Coronary artery (tissue), 2 donors: ENCODE data around the gene RPF1.
A peak's percentile ranks its signal among the peaks of the same experiment; 100 is the strongest.

Experiments
- DNase-seq: peaks from one replicate; pipeline ENCODE4 v3.0.0-alpha.2; 2017; ENCODE audit warnings: low spot score
- H3K27ac ChIP-seq, 2 donors: fragments of 200-600 bp; sonication (generic); one replicate each; pipeline ENCODE4 v1.5.1; 2016 to 2019
- H3K4me3 ChIP-seq: fragments of 200-600 bp; sonication (generic); 2 replicates; pipeline ENCODE4 v1.5.1; 2016; ENCODE audit warnings: mild to moderate bottlenecking, moderate library complexity
- TF ChIP-seq, protein P1 (sequence below): fragments of 200-600 bp; sonication (generic); IDR thresholded peaks from one replicate; pipeline ENCODE4 v1.5.1; 2019; ENCODE audit warnings: antibody characterized with exemption

The RPF1 gene

DNA sequence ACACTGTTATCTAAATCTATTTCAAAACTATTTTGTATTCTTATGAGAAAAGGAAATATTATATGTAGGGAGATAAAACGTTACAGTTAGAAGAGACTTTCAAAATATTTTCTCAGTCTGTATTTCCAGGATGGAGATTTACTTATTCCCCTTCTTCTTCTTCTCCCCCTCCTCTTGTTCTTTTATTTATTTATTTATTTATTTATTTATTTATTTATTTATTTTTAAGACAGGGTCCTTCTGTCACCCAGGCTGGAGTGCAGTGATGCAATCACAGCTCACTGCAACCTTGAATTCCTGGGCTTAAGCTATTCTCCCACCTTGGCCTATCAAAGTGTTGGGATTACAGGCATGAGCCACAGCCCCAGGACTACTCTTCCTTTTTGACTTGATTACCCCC, 2.8 kb upstream of the RPF1 start:
- no peak overlapping the region for H3K4me3 ChIP-seq
- H3K27ac ChIP-seq = no peak overlapping the region
- DNase-seq = no peak
- TF ChIP-seq, protein P1, sequence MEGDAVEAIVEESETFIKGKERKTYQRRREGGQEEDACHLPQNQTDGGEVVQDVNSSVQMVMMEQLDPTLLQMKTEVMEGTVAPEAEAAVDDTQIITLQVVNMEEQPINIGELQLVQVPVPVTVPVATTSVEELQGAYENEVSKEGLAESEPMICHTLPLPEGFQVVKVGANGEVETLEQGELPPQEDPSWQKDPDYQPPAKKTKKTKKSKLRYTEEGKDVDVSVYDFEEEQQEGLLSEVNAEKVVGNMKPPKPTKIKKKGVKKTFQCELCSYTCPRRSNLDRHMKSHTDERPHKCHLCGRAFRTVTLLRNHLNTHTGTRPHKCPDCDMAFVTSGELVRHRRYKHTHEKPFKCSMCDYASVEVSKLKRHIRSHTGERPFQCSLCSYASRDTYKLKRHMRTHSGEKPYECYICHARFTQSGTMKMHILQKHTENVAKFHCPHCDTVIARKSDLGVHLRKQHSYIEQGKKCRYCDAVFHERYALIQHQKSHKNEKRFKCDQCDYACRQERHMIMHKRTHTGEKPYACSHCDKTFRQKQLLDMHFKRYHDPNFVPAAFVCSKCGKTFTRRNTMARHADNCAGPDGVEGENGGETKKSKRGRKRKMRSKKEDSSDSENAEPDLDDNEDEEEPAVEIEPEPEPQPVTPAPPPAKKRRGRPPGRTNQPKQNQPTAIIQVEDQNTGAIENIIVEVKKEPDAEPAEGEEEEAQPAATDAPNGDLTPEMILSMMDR = no peak

DNA sequence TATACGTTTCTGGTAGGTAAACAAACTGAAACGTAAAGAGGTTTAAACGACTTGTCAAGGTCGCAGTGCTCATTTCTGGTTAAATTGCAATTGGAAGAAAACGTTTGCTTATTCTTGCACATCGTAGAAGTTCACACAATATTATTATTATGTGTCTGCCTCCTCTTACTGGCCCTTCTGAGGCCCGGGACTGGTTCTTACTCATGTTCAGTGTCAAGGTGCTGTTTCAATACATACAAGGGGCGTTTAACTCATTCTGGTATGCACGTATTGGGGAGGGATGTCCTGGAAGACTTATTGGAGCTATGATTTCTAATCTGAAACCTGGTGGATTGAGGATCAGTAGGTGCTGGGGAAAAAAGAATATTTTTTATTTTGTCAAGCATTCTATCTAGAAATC, 932 bp downstream of the RPF1 start:
- DNase-seq = no peak
- Histone ChIP-seq H3K4me3 (peak overlapping the region; percentile 86), H3K27ac (peak overlapping the region; percentile 70 to 84)
- TF ChIP-seq, protein P1 = no peak

DNA sequence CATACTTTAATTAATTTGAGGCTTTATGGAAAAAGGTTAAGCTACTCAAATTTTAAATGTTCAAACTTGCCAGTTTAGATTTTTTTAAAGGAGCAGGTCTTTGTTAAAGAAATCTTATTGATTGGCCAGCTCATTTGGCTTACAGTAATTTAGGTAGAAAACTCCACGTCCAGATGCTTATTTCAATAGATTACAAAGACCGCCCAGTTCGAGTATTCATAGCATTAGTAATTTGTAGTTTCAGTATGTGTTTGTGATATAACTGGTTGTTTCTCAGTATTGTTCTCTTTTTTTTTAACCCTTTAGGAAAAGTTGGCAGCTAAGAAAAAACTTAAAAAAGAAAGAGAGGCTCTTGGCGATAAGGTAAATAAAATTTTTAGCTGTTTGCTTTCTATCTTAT, 1.6 kb downstream of the RPF1 start:
- no peak overlapping the region for H3K27ac ChIP-seq
- TF ChIP-seq, protein P1 = no peak
- H3K4me3 ChIP-seq = peak overlapping the region; percentile 86
- no peak for DNase-seq

DNA sequence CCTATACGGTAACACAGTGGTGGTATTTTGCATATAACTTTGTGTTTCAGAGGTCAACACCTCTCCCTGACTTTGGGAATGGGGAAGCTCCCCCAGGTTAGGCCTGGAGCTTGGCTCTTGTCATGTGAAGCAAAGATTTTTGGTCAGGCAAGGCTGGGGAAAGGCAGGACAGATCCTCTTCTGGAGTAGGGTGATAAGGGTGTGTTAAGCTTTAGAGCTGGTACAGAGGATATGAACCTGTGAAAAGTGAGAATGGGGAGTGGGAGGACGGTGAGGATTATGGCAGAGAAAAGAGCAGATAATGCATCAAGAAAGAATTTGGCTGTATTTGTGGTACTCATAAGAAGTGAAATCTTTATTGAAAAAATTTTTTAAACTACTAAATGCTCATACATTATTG, 2.3 kb downstream of the RPF1 start:
- Histone ChIP-seq H3K27ac (no peak overlapping the region), H3K4me3 (no peak overlapping the region)
- DNase-seq = no peak
- TF ChIP-seq, protein P1 = no peak

DNA sequence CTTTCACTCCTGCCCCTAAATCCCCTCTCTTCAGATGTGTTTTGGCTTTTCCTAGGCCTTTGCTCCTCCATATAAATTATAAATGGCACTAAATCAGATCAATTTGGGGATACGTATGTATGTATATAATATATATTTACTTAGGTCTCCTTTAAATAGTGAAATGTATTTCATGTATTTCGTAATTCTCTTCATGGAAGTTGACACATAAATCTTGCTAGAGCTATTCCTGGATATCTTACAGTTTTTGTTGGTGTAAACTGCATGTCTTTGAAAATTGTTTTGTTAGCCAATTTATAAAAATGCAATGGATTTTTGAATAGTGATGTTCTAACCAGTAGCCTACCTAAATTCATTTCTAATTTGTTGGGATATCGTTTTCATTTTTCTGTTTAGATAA, 9.0 kb downstream of the RPF1 start:
- Histone ChIP-seq H3K4me3 (no peak overlapping the region), H3K27ac (no peak overlapping the region)
- TF ChIP-seq, protein P1 = no peak
- no peak for DNase-seq

DNA sequence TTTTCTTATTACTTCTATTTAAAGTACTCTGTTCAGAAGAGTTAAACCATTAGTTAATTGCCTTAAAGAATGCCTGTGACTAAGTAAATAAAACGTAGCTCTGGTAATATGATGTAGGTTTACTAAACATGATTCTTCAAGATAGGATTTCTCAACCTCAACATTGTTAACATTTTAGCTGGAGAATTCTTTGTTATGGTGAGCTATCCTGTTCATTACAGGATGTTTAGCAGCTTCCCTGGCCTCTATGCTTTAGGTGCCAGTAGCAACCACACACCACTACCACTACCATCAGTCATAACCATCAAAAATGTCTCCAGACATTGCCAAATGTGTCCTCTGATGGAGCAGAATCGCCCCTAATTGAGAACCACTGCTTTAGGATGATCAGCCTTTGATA, 10.7 kb downstream of the RPF1 start:
- Histone ChIP-seq H3K27ac (no peak overlapping the region), H3K4me3 (no peak overlapping the region)
- TF ChIP-seq, protein P1 = no peak
- no peak for DNase-seq

DNA sequence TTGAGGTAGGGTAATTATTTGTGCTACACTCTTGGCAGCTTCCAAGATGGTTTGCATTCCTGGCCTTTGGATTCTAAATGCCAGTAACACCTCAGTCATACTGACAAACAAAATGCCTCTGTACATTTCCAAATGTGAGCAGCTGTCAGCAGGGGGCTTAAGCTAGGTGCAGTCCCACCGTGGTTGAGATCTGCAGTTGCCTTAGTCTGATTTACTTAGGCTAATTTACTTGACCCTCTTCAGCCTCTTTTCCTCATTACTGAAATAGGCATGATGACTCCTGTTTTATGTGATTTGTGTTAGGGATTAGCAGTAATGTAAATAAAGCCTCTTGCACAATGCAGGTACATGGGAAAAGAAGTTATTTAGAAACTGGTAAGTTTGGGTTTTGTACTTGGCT, 13.7 kb downstream of the RPF1 start:
- H3K4me3 ChIP-seq = no peak overlapping the region
- DNase-seq = no peak
- H3K27ac ChIP-seq = no peak overlapping the region
- TF ChIP-seq, protein P1 = no peak
